B cell (primary cell): ENCODE data around the gene MAP3K9. TPM values are rescaled to one million over a fixed set of nuclear protein-coding genes. Genes with fewer than 3 reads are reported as not detected.

ENCODE experiments used
- ATAC-seq: fragments of 200-7000 bp; cut with Tn5 transposase; one replicate; pipeline ENCODE4 v1.10.0; 2021; ENCODE audit warnings: low read depth, mild to moderate bottlenecking, moderate number of reproducible peaks, moderate library complexity
- CTCF ChIA-PET: fragments of 350-600 bp; sonication (Branson Sonifier 250); formaldehyde crosslinking; loops from one replicate; lab custom pipeline; 2021; ENCODE audit warnings: antibody characterized with exemption, inconsistent platforms; lab: Charles Lee
- POLR2A ChIA-PET: fragments of 350-600 bp; sonication (Branson Sonifier 250); formaldehyde crosslinking; loops from one replicate; lab custom pipeline; 2021; ENCODE audit warnings: antibody characterized with exemption; lab: Charles Lee
- DNase-seq: peaks from one replicate; pipeline ENCODE4 v3.0.0; 2013
- H2AFZ ChIP-seq: 2 replicates; pipeline ENCODE4 v1.6.1; 2012; ENCODE audit warnings: mild to moderate bottlenecking, low read depth, low read length; ENCODE audit not compliant: insufficient read depth, poor library complexity, severe bottlenecking
- H3K27ac ChIP-seq, 2 donors: 1 replicate in 1 of 2; 2 replicates in 1 of 2; pipeline ENCODE4 v1.5.1; 2012 to 2013; ENCODE audit warnings: low read length in 2 of 2, mild to moderate bottlenecking in 2 of 2, moderate library complexity in 1 of 2
- H3K27me3 ChIP-seq, 4 experiments: fragments of 200-600 bp in 1 of 4; sonication (generic) in 1 of 4; replicated peaks in 1 of 4; 1 replicate in 2 of 4; 2 replicates in 2 of 4; pipeline versions ENCODE4 v1.6.1 to v1.7.0; 2013 to 2016; ENCODE audit warnings: low read length in 3 of 4, mild to moderate bottlenecking in 2 of 4, mixed read lengths in 1 of 4, moderate library complexity in 1 of 4; ENCODE audit not compliant: insufficient read depth in 4 of 4, control insufficient read depth in 3 of 4; ENCODE audit errors: control extremely low read depth in 1 of 4
- H3K36me3 ChIP-seq, 2 experiments: replicated peaks in 1 of 2; 1 replicate in 1 of 2; 2 replicates in 1 of 2; pipeline versions ENCODE4 v1.6.1 to v1.7.1; 2013; ENCODE audit warnings: low read length in 1 of 2; ENCODE audit not compliant: insufficient read depth in 2 of 2, control insufficient read depth in 1 of 2; ENCODE audit errors: control extremely low read depth in 1 of 2, extremely low read depth in 1 of 2
- H3K4me1 ChIP-seq, 2 donors: fragments of 200-600 bp in 1 of 2; sonication (generic) in 1 of 2; 1 replicate in 1 of 2; 2 replicates in 1 of 2; pipeline versions ENCODE4 v1.5.1 to v1.6.1; 2013 to 2017; ENCODE audit warnings: low read length in 2 of 2; ENCODE audit not compliant: control insufficient read depth in 2 of 2, insufficient read depth in 2 of 2
- H3K4me2 ChIP-seq: replicated peaks from 2 replicates; pipeline ENCODE3; 2012; ENCODE audit warnings: mild to moderate bottlenecking, low read depth, low read length; ENCODE audit not compliant: poor library complexity, severe bottlenecking
- H3K4me3 ChIP-seq, 5 experiments: fragments of 200-600 bp in 1 of 5; sonication (generic) in 1 of 5; 1 replicate in 3 of 5; 2 replicates in 2 of 5; pipeline versions ENCODE4 v1.5.1 to v1.7.0; 2011 to 2016; ENCODE audit warnings: low read length in 4 of 5, mild to moderate bottlenecking in 4 of 5, low read depth in 2 of 5, control low read depth in 1 of 5, moderate library complexity in 1 of 5; ENCODE audit not compliant: insufficient read depth in 1 of 5; ENCODE audit errors: control extremely low read depth in 1 of 5, extremely low read depth in 1 of 5
- H3K79me2 ChIP-seq: fragments of 200-600 bp; sonication (generic); one replicate; pipeline ENCODE4 v1.6.0; 2016; ENCODE audit warnings: low read length; ENCODE audit not compliant: control insufficient read depth, insufficient read depth
- H3K9ac ChIP-seq: fragments of 200-600 bp; sonication (generic); 2 replicates; pipeline ENCODE4 v1.6.1; 2017; ENCODE audit warnings: mild to moderate bottlenecking, low read length, moderate library complexity
- H3K9me3 ChIP-seq, 3 donors: one replicate each; pipeline versions ENCODE4 v1.6.1 to v1.7.1; 2013; ENCODE audit warnings: low read length in 2 of 3; ENCODE audit not compliant: control insufficient read depth in 2 of 3, insufficient read depth in 1 of 3; ENCODE audit errors: control extremely low read depth in 1 of 3
- H4K20me1 ChIP-seq: 2 replicates; pipeline ENCODE4 v1.6.0; 2012; ENCODE audit warnings: mild to moderate bottlenecking, low read length; ENCODE audit not compliant: insufficient read depth, control insufficient read depth, poor library complexity, severe bottlenecking
- H3K27ac Mint-ChIP-seq: one replicate; pipeline ENCODE4 v1.8.0; 2021; ENCODE audit warnings: mixed read lengths
- H3K27me3 Mint-ChIP-seq: one replicate; pipeline ENCODE4 v1.8.0; 2021; ENCODE audit warnings: mixed read lengths
- H3K4me1 Mint-ChIP-seq: one replicate; pipeline ENCODE4 v1.8.0; 2021; ENCODE audit warnings: mixed read lengths
- H3K4me3 Mint-ChIP-seq: one replicate; pipeline ENCODE4 v1.8.0; 2021; ENCODE audit warnings: mixed read lengths
- H3K9me3 Mint-ChIP-seq: one replicate; pipeline ENCODE4 v1.8.0; 2022; ENCODE audit warnings: mixed read lengths; ENCODE audit not compliant: insufficient read depth
- EZH2 ChIP-seq: IDR thresholded peaks from 2 replicates; pipeline ENCODE4 v1.6.1; 2012; ENCODE audit warnings: borderline replicate concordance, low read depth, mild to moderate bottlenecking, moderate library complexity, low read length; ENCODE audit not compliant: insufficient read depth, poor library complexity, severe bottlenecking
- WGBS: methylation state at CpG from one replicate; pipeline ENCODE4 v1.1.5; 2013; ENCODE audit warnings: missing lambda C conversion rate; ENCODE audit not compliant: insufficient coverage; 5-methylcytosine and 5-hydroxymethylcytosine counted together
- intact Hi-C: fragments of 100-400 bp; cut with micrococcal nuclease; formaldehyde crosslinking; loops from one replicate; pipeline ENCODE4 v1.10.0; 2022
- polyA plus RNA-seq: library from polyadenylated mRNA; depleted of rRNA; stranded (reverse); fragments of >200 nt; gene quantifications from 2 replicates; pipeline ENCODE4 v1.2.3, GENCODE V29; 2012
- total RNA-seq, 2 donors: library from RNA; stranded (reverse); fragments of 120-200 nt in 1 of 2; gene quantifications; 1 replicate in 1 of 2; 2 replicates in 1 of 2; pipeline versions ENCODE4 v1.2.3 to v1.2.4, GENCODE V29; 2013 to 2022
- TF ChIP-seq, protein P1 (sequence below): fragments of 200-600 bp; IDR thresholded peaks from one replicate; pipeline ENCODE4 v1.8.0; 2022; ENCODE audit warnings: antibody characterized with exemption, mild to moderate bottlenecking

Gene MAP3K9
- total and polyA plus RNA-seq, 2 donors (not counting 1 experiment from before 2014, with no cell fraction given): 4.7 to 20.2 TPM

GRCh38 chr14:70832561-70833305, 23.4 kb upstream of the MAP3K9 start:
- intact Hi-C loops: no loop called here

More at GRCh38 chr14:70832561-70833305, 23.4 kb upstream of the MAP3K9 start:
- Mint-ChIP-seq H3K27ac (no peak overlapping the region), H3K27me3 (no peaks in the 10 kb centered on the region), H3K4me1 (no peaks in the 10 kb centered on the region), H3K4me3 (no peak overlapping the region), H3K9me3 (peaks cover 8% of the 10 kb centered on the region)
- Histone ChIP-seq H3K4me2 (no peak overlapping the region), H4K20me1 (no peaks in the 10 kb centered on the region), H3K79me2 (no peaks in the 10 kb centered on the region), H3K9ac (no peak overlapping the region), H3K27me3 (no peaks in the 10 kb centered on the region), H3K36me3 (no peaks in the 10 kb centered on the region), H3K9me3 (peaks cover 0 to 7% (median 0%) of the 10 kb centered on the region in 3 donors), H3K4me1 (no peaks in the 10 kb centered on the region), H3K27ac (no peak overlapping the region), H2AFZ (no peak overlapping the region), H3K4me3 (no peak overlapping the region)
- WGBS: 95% methylated on average over 13 of the region's 16 CpGs
- TF ChIP-seq, protein P1, sequence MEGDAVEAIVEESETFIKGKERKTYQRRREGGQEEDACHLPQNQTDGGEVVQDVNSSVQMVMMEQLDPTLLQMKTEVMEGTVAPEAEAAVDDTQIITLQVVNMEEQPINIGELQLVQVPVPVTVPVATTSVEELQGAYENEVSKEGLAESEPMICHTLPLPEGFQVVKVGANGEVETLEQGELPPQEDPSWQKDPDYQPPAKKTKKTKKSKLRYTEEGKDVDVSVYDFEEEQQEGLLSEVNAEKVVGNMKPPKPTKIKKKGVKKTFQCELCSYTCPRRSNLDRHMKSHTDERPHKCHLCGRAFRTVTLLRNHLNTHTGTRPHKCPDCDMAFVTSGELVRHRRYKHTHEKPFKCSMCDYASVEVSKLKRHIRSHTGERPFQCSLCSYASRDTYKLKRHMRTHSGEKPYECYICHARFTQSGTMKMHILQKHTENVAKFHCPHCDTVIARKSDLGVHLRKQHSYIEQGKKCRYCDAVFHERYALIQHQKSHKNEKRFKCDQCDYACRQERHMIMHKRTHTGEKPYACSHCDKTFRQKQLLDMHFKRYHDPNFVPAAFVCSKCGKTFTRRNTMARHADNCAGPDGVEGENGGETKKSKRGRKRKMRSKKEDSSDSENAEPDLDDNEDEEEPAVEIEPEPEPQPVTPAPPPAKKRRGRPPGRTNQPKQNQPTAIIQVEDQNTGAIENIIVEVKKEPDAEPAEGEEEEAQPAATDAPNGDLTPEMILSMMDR: no peak
- TF ChIP-seq EZH2: no peak
- ChIA-PET CTCF (no interaction called here), POLR2A (no interaction called here)
- DNase-seq (no peak), ATAC-seq (no peak)
